ENCODE data around the gene NKX1-1.
"Not testable (repeated sequence)": the region's sequence is repeated elsewhere in the genome, so short reads cannot be mapped to it uniquely, and the experiment has no call there.

NKX1-1 gene

DNA sequence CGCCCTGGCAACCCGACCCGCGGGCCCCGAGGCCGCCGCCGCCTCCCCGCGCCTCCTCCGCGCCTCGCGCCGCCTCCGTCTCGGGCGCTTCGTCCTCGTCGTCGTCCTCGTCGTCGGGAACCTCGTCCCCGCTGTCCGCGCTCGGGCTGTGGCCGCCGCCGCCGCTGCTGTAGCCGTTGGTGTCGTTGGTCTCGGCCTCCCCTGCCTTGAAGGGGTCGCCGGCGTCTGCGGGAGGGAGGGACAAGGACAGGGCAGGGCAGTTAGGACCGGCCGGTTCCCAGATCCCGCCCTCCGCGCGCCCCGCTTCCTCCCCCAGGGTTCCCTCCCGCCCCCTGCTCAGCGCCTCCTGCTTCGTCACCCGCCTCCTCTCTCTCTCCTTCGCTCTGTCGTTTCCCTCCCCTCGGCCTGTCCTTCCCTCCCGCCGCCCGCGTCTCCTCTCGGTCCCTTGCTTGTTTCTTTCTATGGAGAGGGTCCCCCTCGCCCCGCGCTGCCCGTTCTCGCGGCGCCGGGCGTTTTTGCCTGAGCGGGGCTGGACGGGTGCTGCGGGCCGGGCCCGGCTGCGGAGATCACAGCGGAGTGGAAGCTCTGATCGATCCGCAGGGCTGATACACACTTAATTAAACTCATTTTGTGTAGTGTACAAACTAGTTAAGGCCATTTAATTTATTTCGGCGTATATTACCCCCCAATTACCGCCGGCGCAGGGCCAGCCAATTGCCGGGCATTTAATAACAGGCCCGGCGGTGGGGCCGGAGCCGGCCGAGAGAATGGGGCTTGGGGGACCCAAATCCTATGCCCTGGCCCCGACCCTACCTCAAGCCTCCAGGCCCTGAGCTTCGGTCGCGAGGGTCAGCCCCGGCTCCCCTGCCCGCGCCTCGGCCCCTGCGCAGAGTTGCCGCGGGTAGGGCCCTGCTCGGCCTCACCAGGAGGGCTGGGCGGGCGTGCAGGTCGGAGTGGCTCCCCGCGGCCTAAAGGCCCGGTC lies 2.4 kb downstream of the NKX1-1 start:
- DNase-seq: no peak

DNA sequence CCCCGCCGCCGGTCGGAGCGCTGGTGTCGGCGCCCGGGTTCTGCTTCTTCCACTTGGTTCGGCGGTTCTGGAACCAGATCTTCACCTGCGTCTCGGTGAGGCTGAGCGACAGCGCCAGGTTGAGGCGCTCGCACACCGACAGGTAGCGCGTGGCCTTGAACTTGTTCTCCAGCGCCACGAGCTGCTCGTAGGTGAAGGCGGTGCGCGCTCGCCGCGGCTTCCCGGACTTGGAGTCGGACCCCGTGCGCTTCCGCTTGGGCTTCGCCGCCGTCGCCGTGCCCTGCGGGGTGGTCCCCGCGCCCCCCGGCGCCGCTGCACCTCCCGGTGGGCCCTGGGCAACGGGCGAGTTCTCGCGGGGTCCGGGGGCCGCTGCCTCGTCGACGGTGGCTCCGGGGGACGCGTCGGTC lies 3.1 kb downstream of the NKX1-1 start:
- DNase-seq: no peak

DNA sequence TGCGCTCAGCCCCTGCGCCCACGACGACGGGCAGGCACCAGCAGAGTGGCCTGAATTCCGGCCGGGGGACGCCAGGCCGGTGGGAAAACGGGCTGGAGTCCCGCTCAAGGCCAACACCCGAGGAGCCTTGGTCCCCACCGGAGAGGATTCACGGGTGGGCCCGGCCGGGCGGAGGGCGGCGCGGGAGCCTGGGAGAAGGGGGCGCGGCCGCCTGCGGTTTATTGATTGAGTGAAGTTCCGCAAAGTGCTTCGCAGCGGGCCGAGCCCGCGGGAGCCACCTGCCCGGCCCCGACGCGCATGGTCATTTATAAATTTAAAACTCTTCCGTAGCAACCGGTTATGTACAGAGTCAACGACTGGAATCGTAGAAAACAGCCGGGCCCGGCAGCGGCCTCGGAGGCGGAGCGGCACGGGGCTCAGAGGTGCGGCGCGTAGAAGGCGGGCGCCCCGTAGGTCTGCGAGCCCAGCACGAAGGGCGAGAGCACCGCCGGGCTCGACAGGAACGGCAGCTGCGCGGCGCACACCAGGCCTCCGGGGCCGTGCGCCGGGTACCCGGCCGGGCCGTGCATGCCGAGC lies 3.6 kb downstream of the NKX1-1 start:
- DNase-seq: no peak

DNA sequence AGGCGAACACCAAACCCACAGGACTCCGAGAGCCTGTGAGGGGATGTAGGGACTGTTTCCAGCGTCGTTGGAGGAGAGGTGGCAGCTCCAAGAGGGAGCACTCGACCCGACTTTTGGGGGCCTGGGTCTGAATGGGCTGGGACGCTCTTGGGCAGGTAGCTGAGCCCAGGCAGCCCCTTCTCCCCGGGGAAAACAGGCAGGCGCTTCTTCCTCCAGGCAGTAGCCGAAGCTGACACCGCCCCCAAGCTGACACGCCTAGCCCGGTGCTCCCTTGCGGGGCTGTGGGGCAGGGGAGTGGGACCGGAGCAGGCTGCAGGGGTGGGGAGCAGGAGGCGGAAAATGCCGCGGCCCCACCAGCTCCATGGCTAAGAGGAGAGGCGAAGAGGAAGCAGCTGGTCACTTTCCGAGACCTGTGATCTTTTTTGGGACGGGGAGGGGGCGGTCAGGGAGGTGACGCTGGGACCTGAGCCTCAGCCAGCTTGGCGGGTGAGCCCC lies 4.2 kb downstream of the NKX1-1 start:
- no peak for DNase-seq

DNA sequence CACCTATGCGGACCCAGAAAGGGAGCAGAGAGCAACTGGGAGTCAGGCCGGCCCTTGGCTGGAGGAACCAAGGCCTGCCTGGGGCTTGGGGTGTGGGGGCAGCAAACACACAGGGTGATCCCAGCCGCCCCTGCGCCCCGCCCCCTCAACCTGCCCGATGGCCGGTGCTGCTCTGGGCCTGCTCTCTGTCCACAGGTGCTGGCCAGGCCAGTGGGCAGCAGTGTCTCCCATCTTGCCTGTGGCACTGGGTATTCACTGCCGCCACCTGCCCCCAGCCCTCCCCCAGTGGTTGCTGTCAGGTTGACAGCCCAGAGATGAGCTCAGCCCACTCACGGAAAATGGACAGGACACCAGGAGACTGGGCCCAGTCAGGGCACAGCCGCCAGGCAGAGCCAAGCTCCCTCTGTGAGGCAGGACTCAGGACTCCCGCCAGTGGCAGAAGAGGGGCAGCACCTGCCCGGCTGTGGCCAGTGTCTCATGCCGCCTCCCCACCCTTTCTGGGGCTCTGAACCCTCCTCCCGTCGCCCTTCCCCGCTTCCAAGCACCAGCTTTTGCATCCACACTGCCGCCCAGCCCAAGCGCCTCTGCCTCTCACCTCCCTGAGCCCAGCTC lies 4.7 kb downstream of the NKX1-1 start:
- no peak for DNase-seq

DNA sequence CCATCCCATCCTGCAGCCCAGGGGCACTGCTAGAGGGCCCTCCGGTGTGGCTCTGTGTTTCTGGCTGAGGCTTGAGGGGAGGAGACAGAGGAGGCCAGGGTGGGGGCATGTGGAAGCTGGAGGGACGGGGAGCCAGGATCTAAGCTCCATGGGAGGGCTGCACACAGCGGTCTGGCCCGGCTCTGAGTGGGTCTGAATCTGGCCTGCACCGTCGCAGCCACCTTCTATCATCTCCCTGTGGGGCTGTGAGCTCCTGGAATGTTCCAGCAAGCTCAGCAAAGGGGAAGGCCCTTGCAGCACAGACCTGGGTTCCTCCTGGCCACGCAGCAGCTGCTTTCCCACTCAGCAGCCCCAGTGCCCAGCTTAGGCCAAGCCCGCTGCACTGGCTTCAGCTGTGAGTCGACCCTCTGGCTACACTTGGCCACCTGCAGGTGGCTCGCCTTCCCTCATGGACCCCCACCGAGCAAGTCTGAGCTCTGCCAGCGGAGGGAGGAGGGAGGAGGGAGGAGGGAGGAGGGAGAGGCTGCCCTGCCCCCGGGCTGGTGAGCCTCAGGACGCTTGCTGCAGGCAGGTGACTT lies 5.3 kb downstream of the NKX1-1 start:
- DNase-seq: no peak

DNA sequence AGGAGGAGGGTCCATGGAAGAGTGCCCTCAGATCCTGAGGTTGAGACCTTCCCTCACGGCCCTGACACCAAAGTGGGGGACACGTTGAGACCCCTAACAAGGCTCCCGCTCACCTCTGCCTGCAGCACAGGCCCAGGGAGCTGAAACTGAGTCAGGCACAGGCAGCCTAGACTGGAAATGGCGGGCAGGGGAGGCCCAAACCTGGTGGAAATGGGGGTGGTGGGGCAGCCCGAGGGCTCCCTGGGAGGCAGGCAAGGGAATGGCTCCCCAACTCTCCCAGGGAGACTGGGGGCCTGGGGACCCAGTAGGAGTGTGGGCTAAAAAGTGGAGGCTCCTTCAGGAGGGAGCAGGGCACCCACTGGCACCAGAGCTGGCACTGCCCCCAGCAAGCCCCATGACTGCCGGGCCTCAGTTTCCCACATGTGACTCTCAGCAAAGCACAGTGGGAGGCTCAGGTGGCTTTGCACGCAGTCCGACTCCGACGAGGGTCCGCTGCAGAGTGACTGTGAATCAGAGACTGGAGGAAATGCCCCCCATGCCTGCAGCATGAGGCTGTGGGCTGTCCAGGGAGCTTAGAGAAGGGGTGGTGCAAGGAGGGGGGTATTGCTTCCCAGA lies 5.9 kb downstream of the NKX1-1 start:
- DNase-seq: no peak

DNA sequence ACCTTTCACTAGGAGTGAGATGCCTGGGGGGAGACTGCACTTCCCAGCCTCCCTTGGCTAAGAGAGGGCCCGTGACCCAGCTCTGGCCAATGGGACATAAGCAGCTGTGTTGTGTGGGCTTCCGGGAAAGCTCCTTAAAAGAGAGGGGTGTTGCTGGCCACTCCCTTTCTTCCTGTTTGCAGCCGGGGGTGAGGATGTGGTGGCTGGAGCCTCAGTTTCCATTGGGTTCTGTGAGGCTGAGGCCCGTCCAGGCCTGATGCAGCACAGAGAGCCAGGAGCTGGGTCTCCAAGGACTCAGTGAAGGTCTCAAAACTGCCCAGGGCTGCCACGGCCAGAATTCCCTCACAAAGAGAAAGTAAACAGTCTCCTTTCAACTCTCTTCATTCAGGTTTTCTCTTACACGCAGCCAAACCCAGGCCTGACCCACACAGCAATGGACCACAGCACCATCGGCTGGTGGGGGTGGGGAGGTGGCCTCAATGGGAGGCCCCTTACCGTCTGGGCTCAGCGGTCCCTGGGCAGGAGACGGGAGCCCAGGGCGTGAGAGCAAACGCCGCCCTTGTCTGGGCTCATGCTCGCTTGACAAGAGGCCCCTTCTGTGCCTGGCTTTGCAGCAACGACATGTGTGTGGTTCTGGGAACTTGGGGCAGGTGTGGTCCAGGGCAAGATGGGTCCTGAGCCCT lies 6.6 kb downstream of the NKX1-1 start:
- no peak for DNase-seq

DNA sequence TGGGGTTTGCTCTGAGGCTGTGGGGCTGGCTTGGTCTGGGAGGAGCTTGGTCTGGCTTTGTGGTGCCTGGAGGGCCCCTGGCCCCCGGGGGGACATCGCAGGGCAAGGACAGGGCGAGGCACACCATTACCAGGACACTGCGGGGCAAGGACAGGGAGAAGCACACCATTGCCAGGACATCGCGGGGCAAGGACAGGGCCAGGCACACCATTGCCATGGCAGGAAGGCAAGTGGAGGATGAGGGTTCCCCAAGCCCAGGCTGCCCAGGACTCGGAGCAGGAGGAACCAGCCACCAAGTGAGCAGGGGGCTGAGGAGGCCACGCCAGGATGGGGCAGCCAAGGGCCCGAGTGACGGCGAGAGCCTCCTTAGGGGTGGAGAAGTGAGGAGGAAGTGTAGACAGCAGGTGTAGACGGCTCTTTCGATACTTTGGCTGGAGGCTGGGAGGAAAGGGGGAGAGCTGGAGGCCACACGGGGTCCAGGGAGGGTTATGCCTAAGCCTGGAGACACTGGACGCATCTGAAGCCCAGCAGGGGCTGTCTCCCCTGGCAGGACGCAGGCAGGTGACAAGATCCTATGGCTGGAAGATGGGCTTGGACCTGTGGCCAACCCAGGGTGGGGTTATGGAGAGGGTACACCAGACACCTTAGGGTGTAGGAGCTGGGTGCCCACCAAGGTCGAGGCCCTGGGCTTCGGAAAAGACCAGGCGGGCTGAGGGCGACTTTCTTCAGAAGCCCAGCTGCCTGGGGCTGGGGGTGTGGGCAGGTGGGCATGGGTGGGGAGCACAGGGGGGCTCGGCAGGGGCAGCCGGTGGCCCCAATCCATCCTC lies 7.3 kb downstream of the NKX1-1 start:
- no peak for DNase-seq

DNA sequence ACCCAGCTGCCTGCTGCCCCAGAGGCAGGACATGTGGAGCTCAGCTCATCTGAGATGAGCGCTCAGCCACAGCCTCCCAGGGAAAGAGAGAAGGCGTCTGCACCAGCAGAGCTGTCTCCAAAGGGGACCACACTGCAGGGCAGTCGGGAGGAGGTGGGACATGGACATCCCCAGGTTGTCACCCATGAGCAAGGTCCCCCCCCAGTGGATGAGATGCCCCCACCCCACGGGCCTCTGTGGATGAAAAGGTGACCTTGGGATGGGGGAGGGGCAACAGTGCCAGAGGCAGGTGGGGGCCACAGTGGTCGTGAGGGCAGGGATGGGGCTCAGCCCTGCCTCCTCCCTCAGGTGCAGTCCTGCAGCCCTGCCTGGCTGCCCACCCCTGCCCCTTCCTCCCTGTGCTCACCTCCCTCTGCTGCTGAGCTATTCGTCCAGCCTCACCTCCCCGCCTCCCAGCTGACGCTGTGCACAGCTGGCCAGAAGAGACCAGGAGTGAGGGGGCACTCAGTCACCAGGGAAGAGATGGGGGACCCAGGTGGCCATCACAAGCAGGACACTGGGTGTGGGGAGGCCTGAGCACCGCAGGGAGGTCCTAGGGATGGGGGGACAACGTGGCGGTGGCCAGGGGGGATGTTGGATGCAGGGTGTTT lies 9.3 kb downstream of the NKX1-1 start:
- no peak for DNase-seq

DNA sequence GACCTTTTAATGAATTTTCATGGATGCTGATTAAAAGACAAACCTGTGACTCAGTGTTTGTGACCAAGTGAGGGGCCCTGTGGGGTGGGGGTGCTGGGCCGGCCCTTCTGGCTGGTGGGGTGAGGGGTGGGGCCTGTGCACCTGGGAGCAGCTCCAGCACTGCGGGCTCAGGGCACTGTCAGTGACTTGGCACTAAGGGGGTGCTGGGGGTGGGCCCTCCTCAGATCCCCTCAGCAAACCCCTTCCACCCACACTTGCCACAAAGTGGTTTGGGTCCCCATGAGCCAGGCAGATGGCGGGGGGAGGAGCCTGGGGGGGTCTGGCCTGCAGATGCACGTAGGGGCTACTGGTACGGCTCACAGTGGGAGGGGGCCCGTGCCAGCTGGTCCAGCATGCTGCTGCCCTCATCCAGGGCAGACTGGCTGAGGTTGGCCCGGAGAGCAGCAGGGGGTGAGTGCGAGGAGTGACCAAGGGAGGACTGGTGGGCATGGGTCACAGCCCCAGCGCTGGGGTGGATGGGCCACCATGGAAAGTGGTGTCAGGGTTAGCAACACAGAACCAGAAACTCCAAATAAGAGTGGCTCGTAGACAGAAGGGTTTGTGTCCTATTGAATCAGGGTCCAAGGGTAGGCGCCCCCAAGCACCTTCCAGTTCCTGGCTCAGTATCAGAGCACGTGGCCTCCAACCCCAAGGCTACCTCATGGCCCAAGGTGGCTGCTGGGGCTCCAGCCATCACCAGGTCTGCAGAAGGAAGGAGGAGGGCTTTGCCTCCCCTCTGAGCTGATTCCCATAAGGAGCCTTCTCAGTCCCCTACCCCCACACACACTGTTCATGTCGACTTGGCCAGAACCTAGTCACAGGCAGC lies 10.1 kb downstream of the NKX1-1 start:
- DNase-seq: no peak

DNA sequence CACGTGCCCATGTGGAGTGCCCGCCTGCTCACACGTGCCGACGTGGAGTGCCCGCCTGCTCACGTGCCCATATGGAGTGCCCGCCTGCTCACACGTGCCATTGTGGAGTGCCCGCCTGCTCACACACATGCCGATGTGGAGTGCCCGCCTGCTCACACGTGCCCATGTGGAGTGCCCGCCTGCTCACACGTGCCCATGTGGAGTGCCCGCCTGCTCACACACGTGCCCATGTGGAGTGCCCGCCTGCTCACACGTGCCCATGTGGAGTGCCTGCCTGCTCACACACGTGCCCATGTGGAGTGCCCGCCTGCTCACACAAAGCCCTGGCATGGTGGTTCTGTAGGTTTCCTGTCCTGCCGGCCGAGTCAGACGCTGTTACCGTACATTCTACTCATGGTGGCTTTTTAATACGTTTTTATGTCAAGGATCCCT lies 10.8 kb downstream of the NKX1-1 start:
- not testable (repeated sequence) for DNase-seq

DNA sequence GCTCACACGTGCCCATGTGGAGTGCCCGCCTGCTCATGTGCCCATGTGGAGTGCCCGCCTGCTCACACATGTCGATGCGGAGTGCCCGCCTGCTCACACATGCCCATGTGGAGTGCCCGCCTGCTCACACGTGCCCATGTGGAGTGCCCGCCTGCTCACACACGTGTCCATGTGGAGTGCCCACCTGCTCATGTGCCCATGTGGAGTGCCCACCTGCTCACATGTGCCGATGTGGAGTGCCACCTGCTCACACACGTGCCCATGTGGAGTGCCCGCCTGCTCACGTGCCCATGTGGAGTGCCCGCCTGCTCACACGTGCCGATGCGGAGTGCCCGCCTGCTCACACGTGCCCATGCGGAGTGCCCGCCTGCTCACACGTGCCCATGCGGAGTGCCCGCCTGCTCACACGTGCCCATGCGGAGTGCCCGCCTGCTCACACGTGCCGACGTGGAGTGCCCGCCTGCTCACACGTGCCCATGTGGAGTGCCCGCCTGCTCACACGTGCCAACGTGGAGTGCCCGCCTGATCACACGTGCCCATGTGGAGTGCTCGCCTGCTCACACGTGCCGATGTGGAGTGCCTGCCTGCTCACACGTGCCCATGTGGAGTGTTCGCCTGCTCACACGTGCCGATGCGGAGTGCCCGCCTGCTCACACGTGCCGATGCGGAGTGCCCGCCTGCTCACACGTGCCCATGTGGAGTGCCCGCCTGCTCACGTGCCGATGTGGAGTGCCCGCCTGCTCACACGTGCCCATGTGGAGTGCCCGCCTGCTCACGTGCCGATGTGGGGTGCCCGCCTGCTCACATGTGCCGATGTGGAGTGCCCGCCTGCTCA lies 11.5 kb downstream of the NKX1-1 start:
- not testable (repeated sequence) for DNase-seq

DNA sequence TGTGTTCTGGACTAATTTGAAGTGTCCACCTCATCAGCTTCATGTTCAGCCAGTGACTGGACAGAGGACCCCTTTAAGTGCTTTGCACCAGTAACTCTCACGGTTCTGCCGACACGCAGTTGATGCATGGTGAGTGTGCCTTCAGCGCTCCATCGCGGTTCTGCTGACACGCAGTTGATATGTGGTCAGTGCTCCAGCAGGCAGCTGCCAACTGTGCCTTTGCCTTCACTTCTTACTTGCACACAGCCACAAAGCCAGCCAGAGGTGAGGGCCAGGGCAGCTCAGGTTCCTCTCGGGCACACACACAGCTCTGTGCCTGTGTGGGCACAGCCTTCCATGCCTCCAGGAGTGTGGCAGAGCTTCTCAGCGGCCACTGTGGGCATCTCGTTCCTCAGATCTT lies 12.4 kb downstream of the NKX1-1 start:
- DNase-seq: no peak

DNA sequence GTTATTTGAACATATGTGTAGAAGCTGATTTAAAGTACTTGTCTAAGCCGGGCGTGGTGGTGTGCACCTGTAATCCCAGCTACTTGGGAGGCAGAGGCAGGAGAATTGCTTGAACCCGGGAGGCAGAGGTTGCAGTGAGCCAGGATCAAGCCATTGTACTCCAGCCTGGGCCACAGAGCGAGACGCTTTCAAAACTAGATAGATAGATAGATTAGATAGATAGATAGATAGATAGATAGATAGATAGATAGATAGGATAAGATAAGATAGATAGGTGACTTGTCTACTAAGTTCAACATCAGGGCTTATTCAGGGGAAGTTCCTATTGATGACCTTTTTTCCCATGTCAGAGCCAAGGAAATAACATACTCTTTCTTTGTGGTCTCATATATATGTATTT lies 12.9 kb downstream of the NKX1-1 start:
- DNase-seq: not testable (repeated sequence)

DNA sequence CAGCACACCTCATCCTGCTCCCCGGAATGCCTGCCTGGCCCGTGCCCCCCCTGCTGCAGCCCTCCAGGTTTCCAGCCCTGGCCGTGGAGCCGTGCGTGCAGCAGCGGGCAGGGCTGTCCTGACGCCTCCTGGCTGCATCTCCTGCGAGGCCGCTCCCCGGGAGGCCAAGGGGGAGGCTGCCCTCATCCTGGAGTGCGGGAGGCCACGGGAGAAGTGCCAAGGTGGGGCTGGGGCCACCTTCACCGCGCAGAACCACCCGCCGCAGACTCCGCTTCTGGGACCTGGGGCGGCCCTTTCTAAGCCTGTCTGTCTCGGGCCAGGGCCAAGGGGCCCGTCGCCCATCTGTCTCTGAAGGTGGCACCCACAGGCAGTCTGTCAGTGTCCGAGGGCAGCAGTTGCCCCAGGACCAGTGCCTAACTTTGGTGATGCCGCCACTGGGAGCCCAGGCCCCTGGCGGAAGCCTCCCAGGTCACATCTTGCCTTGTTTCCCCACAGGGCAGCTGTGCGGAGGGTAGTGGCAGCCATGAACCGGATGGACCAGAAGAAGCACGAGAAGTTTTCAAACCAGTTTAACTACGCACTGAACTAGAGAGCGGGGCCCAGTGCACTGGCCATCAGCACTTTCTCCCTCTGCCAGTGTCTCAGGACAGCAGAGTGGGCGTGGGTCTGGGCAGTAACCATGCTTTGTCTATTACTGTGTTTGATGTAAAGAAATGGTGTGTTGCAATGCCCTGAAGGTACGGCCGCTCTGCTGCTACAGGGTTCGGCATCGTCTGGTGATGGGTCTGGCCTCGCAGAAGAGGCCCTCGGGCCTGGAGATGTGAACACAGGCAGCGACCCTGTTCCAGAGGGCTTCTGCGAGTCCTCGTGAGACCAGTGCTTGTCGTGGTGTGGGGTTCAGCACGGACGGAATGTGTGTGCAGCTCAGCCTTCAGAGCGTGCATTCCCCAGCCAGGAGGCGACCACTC lies 20.6 kb downstream of the NKX1-1 start:
- DNase-seq: no peak

DNA sequence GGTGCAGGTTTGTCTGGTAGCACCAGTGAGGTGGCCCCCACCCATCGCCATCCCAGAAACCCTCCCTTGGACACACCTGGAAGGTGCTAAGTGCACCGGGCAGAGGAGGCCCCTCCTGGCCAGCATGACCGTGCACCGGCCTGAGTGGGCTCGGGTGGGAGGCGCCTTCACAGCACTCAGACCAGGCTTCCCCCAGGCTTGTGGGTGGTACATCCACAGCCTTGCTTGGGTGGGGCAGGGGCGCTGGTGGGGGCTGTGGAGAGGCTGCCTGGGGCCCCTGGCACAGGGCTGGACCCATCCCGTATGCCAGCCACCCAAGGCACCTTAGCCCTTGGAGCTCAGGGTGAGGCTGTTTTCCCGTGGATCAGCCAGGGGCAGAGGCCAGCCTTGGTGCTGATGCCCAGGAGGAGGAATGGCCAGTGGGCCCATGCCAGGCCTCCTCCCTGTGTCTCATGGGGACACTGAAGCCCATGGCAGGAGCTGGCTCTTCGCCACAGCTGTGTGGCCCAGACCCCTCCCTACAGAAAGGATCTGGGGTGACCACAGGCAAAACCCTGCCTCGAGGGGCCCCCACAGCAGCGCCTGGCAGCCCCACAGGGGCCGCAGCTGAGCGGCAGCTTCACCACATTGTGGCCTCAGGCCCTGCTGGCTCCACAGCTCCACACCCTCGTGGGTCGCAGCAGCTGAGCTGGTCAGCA lies 21.4 kb downstream of the NKX1-1 start:
- no peak for DNase-seq

All from activated CD4-positive, alpha-beta T cell treated with anti-CD3 and anti-CD28 coated beads, Interleukin-2, amount 50 U/mL, for 1 hour (primary cell).